Stimulated activated CD4-positive, alpha-beta T cell treated with anti-CD3 and anti-CD28 coated beads, Interleukin-4, amount 100 ng/mL, for 48 hours (primary cell): ENCODE measurements around the gene CLCN6.

Source experiments
- DNase-seq, 2 donors: peaks; one replicate each; pipeline ENCODE4 v3.0.0-alpha.2; 2020; ENCODE audit warnings: low read depth in 2 of 2

The CLCN6 gene

GRCh38 chr1:11805422-11806306, at the start of gene CLCN6, which contains the start of gene MTHFR:
Gene CLCN6 (plus strand): TSS chr1:11806191. CDS start chr1:11806263, 72 bp downstream.
Gene MTHFR (minus strand): TSS chr1:11805964. CDS start chr1:11803116, 2,848 bp downstream.
- DNase-seq = peak; percentile 97 to 99

GRCh38 chr1:11757047-11757446, 48.9 kb upstream of the CLCN6 start:
- DNase-seq = no peak

DNA sequence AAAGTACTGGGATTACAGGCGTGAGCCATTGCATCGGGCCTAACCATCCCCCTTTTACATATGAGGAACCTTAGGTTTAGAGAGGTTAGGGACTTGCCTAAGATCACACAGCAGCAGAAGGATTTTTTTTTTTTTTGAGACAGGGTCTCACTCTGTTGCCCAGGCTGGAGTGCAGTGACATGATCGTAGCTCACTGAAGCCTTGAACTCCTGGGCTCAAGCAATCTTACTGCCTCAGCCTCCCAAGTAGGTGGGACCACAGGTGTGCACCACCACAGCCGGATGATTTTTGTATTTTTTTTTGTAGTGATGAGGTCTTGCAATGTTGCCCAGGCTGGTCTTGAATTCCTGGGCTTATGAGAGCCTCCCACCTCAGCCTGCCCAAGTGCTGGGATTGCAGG, 46.2 kb upstream of the CLCN6 start:
- DNase-seq = no peak

DNA sequence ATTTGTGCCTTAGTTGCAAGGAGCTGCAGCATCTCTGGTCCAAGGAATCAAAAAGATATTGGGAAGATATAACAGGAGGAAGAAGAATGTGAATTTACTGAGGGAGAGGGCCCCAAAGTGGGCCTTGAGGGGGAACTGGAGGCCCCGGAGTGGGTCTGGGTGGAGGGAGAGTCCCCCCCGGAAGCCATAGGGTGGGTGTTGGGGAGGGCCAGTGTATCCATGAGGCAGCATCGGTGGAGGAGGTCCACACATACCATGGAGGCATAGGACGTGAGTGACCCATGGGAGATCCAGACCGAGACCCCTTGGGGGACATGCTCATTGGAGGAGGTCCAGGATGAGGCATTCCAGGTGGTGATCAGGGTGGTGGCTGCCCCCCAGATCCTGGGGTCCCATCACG, 44.7 kb upstream of the CLCN6 start:
- no peak for DNase-seq

- DNase-seq = peak; percentile 18 to 24
Observed at GRCh38 chr1:11761988-11762406, 44.0 kb upstream of the CLCN6 start, which contains the start of gene C1orf167. Gene C1orf167 (plus strand): TSS chr1:11762193. CDS start chr1:11764401, 2,208 bp downstream.

DNA sequence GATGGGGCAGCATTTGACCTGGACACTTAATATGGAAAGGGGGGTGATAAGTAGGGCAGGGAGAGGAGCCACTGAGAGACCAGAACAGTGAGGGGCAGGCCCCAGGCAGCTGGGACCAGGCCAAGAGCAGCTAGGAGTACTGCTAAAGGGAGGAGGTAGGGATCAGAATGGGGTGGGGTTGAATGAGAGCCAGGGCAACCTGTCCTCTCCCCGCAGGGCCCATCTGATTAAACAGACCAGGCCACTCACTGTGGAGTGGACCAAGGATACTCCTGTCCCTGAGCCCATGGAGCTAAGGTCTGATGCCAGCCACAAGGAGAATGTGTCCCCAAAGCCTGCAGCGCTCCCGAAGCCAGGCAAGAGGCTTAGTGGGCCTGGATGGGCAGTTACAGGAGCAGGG, 41.9 kb upstream of the CLCN6 start:
- no peak for DNase-seq

- DNase-seq = no peak
Observed at GRCh38 chr1:11764519-11764918, 41.5 kb upstream of the CLCN6 start.

GRCh38 chr1:11765661-11766428, 40.1 kb upstream of the CLCN6 start:
- DNase-seq = no peak

DNA sequence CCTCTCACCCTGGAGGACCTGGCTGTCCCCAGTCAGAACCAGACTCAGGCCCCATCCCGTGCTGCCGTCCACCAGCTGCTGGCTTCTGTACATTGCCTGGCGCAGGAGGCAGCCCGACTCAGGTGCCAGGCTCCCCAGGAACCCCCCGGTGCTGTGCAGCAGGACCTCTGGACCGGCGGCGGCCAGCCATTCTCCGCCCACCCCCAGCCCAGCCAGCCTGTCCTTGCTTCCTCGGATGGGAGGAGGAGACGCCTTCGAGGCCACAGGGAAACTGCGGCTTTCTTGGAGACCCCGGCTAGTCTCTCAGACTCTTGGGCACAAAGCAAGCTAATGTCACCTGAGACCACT, 39.6 kb upstream of the CLCN6 start:
- DNase-seq = no peak

- DNase-seq = no peak
Observed at GRCh38 chr1:11767922-11768704, 37.9 kb upstream of the CLCN6 start.

GRCh38 chr1:11768821-11769220, 37.2 kb upstream of the CLCN6 start:
- no peak for DNase-seq

GRCh38 chr1:11769274-11769673, 36.7 kb upstream of the CLCN6 start:
- no peak for DNase-seq

- DNase-seq = no peak
Observed at GRCh38 chr1:11770011-11770410, 36.0 kb upstream of the CLCN6 start.

GRCh38 chr1:11771481-11772043, 34.4 kb upstream of the CLCN6 start:
- no peak for DNase-seq

DNA sequence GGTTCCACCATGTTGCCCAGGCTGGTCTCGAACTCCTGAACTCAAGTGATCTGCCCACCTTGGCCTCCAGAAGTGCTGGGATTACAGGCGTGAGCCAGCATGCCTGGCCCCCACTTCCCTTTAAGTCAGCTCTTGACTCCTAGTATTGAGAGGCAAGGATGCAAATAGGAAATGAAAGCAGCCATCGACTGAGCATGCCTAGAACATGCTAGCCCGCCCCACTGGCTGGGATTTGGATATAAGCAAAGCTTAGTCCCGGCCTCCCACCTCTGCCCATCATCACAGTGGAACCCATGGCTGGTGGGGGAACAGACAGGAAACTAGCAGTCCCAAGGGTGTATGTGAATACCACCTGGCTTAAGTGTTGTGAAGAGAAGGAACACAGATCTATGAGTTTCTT, 33.5 kb upstream of the CLCN6 start:
- no peak for DNase-seq

- DNase-seq = no peak
Observed at GRCh38 chr1:11774753-11775152, 31.2 kb upstream of the CLCN6 start.

- no peak for DNase-seq
Observed at GRCh38 chr1:11777658-11778322, 28.2 kb upstream of the CLCN6 start.

- DNase-seq = no peak
Observed at GRCh38 chr1:11778336-11778735, 27.7 kb upstream of the CLCN6 start.

DNA sequence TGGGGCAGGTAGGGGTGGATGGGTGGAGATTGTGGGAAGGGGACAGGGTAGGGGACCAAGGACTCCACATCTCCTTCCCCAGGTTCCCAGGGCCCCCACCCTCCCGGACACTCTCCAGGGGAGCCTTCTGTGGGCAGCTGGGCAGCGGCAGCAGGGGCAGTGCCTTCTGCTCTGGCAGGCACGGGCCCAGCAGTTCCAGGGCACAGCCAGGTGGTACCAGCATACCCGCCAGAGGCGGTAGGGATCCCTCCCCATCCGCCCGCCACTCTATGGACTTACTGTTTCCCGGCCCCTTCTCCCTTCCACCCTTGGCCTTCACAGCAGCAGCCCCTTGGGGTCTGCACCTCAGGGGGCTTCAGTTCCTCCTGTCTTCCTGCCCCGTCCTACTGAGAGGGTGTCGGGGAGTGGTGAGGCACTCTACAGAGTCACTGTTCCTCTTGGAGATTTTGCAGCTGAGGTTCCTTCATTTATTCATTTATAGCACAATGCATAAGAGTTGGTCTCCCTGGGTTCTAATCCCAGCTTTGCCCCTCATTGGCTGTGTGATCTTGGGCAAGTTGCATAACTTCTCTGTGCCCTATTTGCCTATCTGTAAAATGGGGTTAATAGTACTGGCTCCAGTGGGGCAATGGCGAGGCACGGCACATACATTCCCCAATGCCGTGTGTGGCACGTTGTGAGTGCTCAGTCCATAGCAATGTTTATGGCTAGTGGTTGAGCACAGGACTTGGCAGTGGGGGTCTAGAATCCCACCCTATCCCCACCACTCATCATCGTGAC, 27.0 kb upstream of the CLCN6 start:
- no peak for DNase-seq

GRCh38 chr1:11779715-11780379, 26.1 kb upstream of the CLCN6 start:
- no peak for DNase-seq
